Diencephalon (tissue), 1 donor: ENCODE results near the gene ANLN. TPM values are rescaled to one million over a fixed set of nuclear protein-coding genes. Genes with fewer than 3 reads are reported as not detected.

Experiments used
- total RNA-seq: library from RNA; depleted of rRNA; stranded (reverse); fragments of >200 nt; gene quantifications from one replicate; pipeline ENCODE4 v1.2.3, GENCODE V29; 2014

Gene ANLN, protein sequence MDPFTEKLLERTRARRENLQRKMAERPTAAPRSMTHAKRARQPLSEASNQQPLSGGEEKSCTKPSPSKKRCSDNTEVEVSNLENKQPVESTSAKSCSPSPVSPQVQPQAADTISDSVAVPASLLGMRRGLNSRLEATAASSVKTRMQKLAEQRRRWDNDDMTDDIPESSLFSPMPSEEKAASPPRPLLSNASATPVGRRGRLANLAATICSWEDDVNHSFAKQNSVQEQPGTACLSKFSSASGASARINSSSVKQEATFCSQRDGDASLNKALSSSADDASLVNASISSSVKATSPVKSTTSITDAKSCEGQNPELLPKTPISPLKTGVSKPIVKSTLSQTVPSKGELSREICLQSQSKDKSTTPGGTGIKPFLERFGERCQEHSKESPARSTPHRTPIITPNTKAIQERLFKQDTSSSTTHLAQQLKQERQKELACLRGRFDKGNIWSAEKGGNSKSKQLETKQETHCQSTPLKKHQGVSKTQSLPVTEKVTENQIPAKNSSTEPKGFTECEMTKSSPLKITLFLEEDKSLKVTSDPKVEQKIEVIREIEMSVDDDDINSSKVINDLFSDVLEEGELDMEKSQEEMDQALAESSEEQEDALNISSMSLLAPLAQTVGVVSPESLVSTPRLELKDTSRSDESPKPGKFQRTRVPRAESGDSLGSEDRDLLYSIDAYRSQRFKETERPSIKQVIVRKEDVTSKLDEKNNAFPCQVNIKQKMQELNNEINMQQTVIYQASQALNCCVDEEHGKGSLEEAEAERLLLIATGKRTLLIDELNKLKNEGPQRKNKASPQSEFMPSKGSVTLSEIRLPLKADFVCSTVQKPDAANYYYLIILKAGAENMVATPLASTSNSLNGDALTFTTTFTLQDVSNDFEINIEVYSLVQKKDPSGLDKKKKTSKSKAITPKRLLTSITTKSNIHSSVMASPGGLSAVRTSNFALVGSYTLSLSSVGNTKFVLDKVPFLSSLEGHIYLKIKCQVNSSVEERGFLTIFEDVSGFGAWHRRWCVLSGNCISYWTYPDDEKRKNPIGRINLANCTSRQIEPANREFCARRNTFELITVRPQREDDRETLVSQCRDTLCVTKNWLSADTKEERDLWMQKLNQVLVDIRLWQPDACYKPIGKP
- 8.3 TPM for total RNA-seq

DNA sequence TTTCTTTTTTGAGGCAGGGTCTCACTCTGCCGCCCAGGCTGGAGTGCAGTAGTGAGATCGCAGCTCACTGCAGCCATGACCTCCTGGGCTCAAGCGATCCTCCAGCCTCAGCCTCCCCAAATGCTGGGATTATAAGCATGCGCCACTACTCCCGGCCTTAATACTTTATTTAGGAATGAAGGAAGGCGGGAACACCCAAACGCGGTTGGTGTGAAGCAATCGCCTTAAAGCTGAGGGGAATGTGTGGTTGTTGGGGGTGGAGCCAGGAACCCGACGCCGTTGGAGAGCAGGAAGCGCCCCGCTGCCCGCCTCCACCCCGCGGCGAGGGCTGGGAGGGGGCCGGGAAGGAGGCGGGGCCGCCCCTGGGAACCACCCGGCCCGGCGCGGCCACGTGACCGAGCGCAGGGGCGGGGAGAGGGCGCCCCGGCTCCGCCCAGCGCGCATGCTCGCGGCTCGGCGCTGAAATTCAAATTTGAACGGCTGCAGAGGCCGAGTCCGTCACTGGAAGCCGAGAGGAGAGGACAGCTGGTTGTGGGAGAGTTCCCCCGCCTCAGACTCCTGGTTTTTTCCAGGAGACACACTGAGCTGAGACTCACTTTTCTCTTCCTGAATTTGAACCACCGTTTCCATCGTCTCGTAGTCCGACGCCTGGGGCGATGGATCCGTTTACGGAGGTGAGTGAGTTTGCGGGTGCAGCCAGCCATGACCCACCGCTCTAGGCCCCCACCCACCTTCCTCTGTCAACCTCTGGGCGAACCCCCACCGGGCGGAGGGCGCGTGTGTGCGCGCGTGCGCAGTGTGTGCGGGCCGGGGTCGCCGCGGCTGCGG lies at the start of gene ANLN:
Gene ANLN, plus strand, starts transcription at position 492 of the 828 bp plus-strand sequence. Its CDS starts 165 bp downstream, at position 657.

Other genes with a start within 250 kb of the ANLN start
- 33.7 TPM for gene EEPD1, start 236.6 kb upstream of the ANLN start, total RNA-seq